GM21576 (cell line): ENCODE results near the gene ACSL5.
"Not testable (repeated sequence)": the region's sequence is repeated elsewhere in the genome, so short reads cannot be mapped to it uniquely, and the experiment has no call there.

ENCODE experiments used
- ATAC-seq: cut with Tn5 transposase; IDR thresholded peaks from one replicate; pipeline ENCODE4 v1.9.1; 2021; ENCODE audit warnings: mild to moderate bottlenecking, moderate library complexity; ENCODE audit not compliant: unreplicated experiment

ACSL5 gene

DNA sequence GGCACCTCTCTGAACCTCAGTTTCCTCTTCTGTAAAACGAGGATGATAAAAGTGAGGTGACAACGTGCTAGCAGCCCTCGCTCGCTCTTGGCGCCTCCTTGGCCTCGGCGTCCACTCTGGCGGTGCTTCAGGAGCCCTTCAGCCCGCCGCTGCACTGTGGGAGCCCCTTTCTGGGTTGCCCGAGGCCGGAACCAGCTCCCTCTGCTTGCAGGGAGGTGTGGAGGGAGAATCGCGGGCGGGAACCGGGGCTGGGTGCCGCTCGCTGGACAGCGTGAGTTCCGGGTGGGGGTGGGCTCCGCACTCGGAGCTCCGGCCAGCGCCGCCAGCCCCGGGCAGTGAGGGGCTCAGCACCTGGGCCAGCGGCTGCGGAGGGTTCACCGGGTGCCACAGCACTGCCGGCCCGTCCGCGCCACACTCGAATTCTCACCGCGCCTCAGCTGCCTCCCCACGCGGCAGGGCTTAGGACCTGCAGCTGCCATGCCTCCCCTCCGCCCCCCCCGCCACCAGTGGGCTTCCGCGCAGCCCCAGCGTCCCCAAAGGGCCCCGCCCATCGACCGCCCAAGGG is 24.3 kb upstream of the ACSL5 start:
- ATAC-seq = no peak

- ATAC-seq = no peak
Observed at GRCh38 chr10:112351146-112351545, 22.8 kb upstream of the ACSL5 start.

GRCh38 chr10:112352044-112352443 is 21.9 kb upstream of the ACSL5 start:
- no peak for ATAC-seq

- no peak for ATAC-seq
Observed at GRCh38 chr10:112353046-112353445, 20.9 kb upstream of the ACSL5 start.

GRCh38 chr10:112356686-112357085 is 17.2 kb upstream of the ACSL5 start:
- no peak for ATAC-seq

GRCh38 chr10:112359606-112360307 is 14.2 kb upstream of the ACSL5 start:
- no peak for ATAC-seq

- ATAC-seq = no peak
Observed at GRCh38 chr10:112360308-112361270, 13.3 kb upstream of the ACSL5 start.

GRCh38 chr10:112361951-112362751 is 11.8 kb upstream of the ACSL5 start:
- ATAC-seq = no peak

DNA sequence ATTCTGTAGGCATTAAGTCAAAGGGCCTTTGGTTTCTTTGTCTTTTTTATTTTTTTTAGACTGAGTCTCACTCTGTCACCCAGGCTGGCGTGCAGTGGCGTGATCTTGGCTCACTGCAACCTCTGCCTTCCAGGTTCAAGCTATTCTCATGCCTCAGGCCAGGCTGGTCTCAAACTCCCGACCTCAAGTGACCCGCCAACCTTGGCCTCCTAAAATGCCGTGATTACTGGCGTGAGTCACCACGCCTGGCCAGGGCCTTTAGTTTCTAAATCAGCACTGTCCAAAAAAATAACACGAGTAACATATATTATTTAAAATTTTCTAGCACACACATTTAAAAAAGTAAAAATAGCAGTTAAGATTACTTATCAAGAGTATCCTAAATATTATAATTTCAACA is 11.1 kb upstream of the ACSL5 start:
- no peak for ATAC-seq

GRCh38 chr10:112363696-112364688 is 9.9 kb upstream of the ACSL5 start:
- no peak for ATAC-seq

- no peak for ATAC-seq
Observed at GRCh38 chr10:112365014-112365432, 8.9 kb upstream of the ACSL5 start.

DNA sequence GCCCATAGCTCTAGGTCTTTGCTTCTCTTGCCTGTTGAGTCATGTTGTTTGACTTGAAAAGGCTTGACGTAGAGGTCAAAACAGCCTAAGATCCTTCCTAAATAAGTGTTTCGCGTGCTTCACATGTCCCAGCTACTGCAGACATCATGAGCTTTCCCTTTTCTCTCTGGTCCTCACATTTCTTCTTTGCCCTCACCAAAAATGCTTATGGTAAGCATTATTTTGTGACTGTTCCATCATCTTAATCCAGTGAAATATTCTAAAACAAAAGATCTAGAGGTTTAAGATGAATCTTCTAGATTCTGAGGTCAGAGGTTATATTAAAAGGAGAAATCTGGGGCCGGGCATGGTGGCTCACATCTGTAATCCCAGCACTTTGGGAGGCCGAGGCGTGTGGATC is 8.5 kb upstream of the ACSL5 start:
- no peak for ATAC-seq

- no peak for ATAC-seq
Observed at GRCh38 chr10:112366992-112367391, 6.9 kb upstream of the ACSL5 start.

GRCh38 chr10:112367516-112367915 is 6.4 kb upstream of the ACSL5 start:
- no peak for ATAC-seq

DNA sequence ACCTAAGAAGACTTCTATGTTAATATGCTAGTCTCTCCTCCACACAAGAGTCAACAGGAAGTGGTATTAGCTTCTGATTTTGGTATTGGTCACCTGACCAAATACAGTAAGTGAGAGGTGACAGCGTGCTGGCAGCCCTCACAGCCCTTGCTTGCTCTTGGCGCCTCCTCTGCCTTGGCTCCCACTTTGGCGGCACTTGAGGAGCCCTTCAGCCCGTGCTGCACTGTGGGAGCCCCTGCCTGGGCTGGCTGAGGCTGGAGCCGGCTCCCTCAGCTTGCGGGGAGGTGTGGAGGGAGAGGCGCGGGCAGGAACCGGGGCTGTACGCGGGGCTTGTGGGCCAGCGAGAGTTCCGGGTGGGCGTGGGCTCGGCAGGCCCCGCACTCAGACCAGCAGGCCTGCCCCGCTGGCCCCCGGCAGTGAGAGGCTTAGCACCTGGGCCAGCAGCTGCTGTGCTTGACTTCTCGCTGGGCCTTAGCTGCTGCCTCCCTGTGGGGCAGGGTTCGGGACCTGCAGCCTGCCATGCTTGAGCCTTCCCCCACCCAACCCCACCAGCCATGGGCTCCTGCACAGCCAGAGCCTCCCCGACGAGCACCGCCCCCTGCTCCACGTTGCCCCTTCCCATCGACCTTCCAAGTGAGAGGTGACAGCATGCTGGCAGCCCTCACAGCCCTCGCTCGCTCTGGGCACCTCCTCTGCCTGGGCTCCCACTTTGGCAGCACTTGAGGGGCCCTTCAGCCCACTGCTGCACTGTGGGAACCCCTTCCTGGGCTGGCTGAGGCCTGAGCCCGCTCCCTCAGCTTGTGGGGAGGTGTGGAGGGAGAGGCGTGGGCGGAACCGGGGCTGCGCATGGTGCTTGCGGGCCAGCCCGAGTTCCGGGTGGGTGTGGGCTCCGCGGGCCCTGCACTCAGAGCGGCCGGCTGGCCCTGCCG is 4.2 kb upstream of the ACSL5 start:
- peak; percentile 89 for ATAC-seq

- ATAC-seq = no peak
Observed at GRCh38 chr10:112370424-112370819, 3.5 kb upstream of the ACSL5 start.

GRCh38 chr10:112371326-112371725 is 2.6 kb upstream of the ACSL5 start:
- ATAC-seq = not testable (repeated sequence)

DNA sequence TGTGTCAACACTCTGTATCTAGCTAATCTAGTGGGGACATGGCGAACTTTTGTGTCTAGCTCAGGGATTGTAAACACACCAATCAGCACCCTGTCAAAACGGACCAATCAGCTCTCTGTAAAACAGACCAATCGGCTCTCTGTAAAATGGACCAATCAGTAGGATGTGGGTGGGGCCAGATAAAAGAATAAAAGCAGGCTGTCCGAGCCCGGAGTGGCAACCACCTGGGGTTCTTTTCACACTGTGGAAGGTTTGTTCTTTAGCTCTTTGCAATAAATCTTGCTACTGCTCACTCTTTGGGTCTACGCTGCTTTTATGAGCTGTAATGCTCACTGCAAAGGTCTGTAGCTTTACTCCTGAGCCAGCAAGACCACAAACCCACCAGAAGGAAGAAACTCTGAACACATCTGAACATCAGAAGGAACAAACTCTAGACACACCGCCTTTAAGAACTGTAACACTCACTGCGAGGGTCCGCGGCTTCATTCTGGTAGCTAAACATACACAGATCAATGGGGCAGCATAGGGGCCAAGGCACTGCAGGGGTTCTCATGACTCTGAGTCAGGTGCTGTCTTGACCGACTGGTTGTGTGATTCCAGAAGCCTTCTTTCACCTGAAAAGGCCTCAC is 1.6 kb upstream of the ACSL5 start:
- ATAC-seq = not testable (repeated sequence)
